ENCODE data around the gene GFY.
"Not testable (repeated sequence)": the region's sequence is repeated elsewhere in the genome, so short reads cannot be mapped to it uniquely, and the experiment has no call there.

The GFY gene

GRCh38 chr19:49459388-49459787 lies 34.2 kb downstream of the GFY start:
- TF ChIP-seq CTCF (conservative IDR thresholded peaks at IDR 0.05): no peak
- no peak overlapping the region for H3K27ac ChIP-seq

- not testable (repeated sequence) for H3K27ac ChIP-seq
Observed at GRCh38 chr19:49461130-49461529, 35.9 kb downstream of the GFY start.

GRCh38 chr19:49461656-49462055 lies 36.5 kb downstream of the GFY start:
- no peak overlapping the region for H3K27ac ChIP-seq
- TF ChIP-seq CTCF (conservative IDR thresholded peaks at IDR 0.05): no peak

GRCh38 chr19:49462492-49462891 lies 37.3 kb downstream of the GFY start:
- TF ChIP-seq CTCF (conservative IDR thresholded peaks at IDR 0.05): no peak
- H3K27ac ChIP-seq: no peak overlapping the region

GRCh38 chr19:49463960-49464740 lies 39.0 kb downstream of the GFY start:
- no peak for TF ChIP-seq CTCF (conservative IDR thresholded peaks at IDR 0.05)

GRCh38 chr19:49465371-49465770 lies 40.2 kb downstream of the GFY start:
- no peak for TF ChIP-seq CTCF (conservative IDR thresholded peaks at IDR 0.05)
- H3K27ac ChIP-seq: no peak overlapping the region

More at GRCh38 chr19:49463960-49464740, 39.0 kb downstream of the GFY start:
- no peak overlapping the region for H3K27ac ChIP-seq

GRCh38 chr19:49468199-49468598 lies 43.0 kb downstream of the GFY start:
- no peak overlapping the region for H3K27ac ChIP-seq
- no peak for TF ChIP-seq CTCF (conservative IDR thresholded peaks at IDR 0.05)

GRCh38 chr19:49468746-49469447 lies 43.7 kb downstream of the GFY start:
- TF ChIP-seq CTCF (conservative IDR thresholded peaks at IDR 0.05): no peak
- H3K27ac ChIP-seq: no peak overlapping the region

Measured in VCaP (cell line).